HG03354 (cell line): ENCODE measurements around the gene CLDND2.

Experiments used
- ATAC-seq: cut with Tn5 transposase; IDR thresholded peaks from one replicate; pipeline ENCODE4 v1.9.1; 2021; ENCODE audit warnings: mild to moderate bottlenecking; ENCODE audit not compliant: unreplicated experiment, poor library complexity, severe bottlenecking

Gene CLDND2

GRCh38 chr19:51337861-51338562 is 30.8 kb downstream of the CLDND2 start:
- ATAC-seq: no peak

DNA sequence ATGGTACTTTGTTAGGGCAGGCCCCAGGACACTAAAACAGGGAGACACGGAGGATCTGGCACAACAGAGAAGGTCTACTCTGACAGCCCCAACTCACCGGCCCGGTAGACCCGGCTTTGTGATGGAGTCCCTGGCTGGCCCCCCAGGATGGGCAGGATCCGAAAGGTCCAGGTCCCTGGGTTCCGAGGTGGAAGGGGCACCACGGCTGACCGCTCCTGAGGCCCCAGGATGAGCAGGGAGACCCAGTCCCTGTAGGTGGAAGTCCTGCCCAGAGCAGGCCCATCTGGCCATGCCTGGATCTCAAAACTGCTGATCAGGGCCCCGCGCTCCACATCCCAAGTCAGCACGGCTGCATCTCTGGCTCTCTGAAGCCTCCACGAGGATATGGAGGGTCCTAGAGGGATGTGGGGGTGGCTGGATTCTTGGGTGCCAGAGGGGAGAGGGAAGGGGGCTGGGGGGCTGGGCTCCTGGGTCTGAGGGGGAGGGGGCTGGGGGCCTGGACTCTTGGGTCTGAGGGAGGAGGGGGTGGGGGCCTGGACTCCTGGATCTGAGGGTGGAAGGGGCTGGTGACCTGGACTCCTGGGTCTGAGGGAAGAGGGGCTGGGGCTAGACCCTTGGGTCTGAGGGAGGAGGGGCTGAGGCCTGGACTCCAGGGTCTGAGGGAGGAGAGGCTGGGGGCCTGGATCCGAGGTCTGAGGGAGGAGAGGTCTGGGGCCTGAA is 31.5 kb downstream of the CLDND2 start:
- no peak for ATAC-seq

GRCh38 chr19:51333836-51334460 is 34.9 kb downstream of the CLDND2 start:
- ATAC-seq: no peak

DNA sequence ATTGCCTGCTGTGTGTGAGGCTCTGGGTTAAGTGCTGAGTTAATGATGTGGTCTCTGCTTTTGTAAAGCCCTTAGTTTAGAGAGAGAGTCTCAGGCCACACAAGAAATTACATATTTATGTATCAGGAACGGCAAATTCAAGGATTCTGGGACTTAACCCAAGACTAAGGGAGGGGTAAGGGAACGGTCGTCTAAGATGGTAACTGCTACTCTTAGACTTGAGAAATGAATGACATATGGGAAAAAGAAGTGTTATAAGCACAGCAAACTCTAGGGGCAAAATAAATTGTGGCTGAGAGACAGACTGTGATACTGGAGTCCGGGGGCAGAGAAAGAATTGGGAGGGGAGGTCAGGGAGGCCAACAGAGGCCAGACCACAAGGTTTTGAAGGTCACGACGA is 37.1 kb downstream of the CLDND2 start:
- no peak for ATAC-seq

- ATAC-seq: no peak
Observed at GRCh38 chr19:51331193-51331592, 37.6 kb downstream of the CLDND2 start.

DNA sequence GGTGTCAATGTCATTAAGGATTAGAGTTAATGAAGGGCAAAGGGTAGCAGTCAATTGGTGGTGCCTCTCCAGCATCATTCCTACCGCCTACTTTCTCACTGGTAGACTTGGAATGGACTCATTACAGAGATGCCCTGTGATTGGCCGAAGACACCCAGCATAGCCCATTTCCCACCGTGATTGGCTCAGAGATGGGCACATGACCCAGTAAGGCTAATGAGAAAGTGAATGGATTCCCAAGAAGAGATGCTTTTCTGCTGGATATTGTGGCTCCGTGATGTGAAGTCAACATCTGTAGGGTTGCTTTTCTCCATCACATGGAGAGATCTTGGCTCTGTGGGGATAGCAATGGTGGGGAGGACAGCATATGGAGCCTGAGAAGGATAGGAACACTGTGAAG is 38.4 kb downstream of the CLDND2 start:
- ATAC-seq: no peak

DNA sequence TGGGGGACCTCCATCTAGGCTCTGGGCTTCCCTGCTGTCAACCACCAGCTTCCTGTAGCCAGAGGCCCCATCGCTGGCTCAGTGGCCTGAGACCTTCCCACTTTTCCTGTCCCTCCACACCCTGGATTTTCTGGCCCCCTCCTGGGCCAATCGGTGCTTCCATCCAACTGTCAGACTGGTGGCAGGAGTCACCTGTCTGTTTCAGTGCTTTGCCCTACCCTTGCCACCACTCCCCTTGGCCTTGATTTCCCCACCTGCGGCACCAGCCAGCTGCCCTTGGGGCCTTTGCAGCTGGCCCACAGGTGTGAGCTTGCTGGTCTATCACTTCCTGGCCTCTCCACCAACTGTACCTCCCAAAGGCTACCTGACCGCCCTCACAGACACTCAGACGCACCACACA is 39.4 kb downstream of the CLDND2 start:
- no peak for ATAC-seq

DNA sequence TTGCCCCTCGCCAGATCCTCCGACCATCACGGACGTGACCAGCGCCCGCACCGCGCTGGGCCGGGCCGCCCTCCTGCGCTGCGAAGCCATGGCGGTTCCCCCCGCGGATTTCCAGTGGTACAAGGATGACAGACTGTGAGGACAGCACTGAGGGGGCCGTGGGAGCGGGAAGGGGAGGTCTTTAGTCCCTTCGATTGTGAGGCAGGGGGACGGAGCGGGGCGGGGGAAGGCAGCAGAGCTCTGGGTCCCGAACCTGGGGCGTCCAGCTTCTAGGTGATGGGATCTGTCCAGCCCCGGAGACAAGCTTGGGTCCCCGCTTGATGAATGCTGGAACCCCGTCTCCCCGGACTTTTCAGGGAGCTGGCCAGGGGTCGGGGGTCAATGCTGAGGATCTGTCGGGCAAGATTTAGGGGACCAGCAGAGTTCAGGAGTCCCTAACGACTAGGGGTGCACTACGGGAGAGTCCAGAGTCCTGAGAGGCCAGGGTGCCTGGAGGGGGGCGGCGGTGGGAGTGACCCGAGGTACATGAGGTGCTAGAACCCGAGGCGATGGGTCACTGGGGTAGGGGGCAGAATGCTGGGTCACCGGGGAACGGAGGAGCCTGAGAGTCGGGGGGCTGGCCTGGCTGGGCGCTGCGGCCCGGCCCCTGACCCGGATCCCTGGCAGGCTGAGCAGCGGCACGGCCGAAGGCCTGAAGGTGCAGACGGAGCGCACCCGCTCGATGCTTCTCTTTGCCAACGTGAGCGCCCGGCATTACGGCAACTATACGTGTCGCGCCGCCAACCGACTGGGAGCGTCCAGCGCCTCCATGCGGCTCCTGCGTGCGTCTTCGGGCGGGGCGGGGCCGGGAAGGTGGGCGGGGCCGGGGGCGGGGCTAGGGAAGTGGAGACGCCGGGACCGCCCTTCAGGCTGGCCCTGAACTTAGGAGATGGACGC is 41.5 kb downstream of the CLDND2 start:
- no peak for ATAC-seq

- no peak for ATAC-seq
Observed at GRCh38 chr19:51326216-51327065, 42.4 kb downstream of the CLDND2 start.

DNA sequence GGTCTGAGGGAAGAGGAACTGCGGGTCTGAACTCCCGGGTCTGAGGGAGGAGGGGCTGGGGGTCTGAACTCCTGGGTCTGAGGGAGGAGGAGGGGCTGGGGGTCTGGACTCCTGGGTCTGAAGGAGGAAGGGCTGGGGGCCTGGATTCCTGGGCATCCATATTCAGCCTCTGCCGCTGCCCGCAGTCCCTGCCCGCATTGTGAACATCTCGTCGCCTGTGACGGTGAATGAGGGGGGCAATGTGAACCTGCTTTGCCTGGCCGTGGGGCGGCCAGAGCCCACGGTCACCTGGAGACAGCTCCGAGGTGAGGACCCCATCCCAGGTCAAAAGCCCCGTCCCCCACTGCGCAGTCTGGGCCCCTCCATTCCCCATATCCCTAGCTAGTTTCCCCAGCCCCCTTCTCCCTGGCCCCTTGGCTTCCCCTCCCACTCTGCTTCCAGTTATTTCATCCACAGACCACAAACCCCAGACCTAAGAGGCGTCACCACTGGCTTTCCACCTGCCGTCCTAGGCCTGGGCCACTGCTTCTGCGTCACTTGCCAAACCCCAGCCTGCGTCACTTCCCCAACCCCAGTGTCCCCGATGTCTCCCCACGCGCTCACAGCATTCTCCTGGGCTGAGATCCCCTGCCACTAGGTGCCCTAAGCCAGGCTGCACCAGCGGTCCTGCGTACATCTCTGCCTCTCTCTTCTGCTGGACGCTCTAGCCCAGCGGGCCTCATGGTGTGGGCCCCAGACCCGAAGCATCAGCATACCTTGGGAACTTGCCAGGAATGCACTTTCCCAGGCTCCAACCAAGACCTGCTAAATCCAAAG is 43.4 kb downstream of the CLDND2 start:
- ATAC-seq: no peak

DNA sequence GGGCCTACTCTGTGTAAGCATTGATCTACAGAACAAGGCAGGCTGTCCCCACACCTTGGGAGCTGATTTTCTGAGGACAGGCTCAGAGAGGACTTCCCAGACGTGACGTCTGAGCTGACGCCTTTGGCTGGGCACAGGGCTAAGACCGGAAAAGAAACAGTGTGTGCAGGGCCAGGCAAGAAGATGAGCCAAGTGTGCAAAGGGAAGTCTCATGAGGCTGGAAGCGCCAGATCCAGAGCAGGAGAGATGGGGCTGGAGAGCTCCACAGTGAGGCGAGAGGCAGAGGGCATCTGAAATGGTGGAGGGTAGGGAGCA is 44.7 kb downstream of the CLDND2 start:
- no peak for ATAC-seq

DNA sequence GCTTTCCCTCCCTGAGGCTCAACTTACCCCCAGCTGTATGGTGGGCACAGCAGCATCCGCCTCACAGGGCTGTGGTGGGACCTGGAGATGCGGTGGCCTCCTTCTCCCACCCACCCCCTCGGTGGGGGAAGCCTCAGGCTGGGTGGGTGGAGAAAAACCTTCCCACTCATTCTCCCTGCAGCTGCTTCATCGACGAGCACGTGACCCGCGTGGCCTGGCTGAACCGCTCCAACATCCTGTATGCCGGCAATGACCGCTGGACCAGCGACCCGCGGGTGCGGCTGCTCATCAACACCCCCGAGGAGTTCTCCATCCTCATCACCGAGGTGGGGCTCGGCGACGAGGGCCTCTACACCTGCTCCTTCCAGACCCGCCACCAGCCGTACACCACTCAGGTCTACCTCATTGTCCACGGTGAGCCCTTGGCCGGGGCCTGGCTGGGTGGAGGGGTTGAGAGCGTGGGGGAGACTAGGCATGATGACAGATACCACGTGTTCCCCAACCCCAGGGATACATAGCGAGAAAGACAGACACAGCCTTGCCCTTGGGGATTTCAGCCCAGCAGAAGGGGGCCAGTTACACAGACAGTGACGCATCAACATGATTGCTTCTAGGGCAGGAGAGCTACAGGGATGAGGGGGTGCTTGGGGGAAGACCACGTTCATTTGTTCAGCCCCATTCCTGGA is 45.2 kb downstream of the CLDND2 start:
- no peak for ATAC-seq

DNA sequence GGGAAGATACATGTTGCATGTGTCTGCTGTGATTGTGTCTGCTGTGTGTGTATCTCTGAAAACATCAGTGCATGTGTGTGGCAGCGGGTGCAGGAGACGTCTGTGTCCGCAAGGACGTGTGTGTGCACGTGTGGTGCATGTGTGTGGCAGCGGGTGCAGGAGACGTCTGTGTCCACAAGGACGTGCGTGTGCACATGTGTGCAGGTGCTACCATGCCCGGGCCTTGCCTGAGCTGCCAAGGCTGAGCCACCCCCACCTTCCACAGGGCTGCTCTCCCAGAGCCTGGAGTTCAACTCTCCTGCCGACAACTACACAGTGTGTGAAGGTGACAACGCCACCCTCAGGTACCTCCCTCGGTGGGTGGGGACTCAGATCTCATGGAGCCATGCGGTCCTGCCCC is 47.0 kb downstream of the CLDND2 start:
- ATAC-seq: no peak

DNA sequence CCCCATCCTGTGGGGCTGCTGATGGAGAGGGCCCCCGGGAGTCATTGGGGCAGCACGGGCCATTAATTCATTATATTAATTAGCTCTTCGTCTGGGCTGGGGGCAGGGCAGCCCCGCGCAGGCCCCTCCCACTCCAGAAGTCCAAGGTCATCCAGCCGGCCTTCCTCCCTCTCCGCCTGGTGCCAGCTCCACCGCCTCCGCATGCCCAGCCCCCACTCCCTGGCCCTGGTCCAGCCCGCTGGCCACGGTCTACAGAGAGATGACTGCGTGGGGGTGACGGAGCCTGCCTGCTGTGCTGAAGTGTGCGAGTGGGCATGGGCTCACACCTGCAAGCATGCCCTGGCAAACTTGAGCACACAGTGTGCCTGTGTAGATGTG is 48.5 kb downstream of the CLDND2 start:
- ATAC-seq: no peak

DNA sequence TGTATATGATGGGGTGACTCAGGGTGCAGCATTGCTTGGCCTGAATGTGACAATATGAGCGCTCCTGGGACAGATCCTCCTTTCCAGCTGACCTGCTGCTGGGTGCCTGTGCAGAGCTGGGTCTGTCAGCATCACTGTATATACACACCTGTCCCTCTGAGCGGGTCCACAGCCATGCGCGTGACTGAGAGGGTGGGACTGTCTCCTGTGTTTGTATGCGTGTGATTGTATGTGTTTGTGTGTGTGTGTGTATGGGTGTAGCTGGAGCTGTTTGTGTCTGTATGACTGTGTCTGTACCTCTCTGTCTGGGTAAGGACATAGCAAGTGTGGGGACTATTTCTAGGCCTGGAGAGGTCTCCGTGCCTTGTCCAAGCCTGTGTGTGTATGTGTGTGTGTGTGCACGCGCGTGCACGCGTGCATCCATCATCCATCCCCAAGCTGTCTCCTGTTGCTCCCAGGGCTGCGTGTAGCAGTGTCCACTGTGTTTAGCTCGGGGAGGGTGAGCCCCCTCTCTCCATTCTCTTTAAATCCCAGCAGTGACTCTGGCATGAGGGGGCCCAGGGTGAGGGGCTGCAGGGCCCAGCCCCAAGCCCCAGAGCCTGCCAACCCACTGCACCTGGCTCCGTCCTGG is 49.0 kb downstream of the CLDND2 start:
- no peak for ATAC-seq

GRCh38 chr19:51318687-51319648 is 49.8 kb downstream of the CLDND2 start:
- no peak for ATAC-seq

DNA sequence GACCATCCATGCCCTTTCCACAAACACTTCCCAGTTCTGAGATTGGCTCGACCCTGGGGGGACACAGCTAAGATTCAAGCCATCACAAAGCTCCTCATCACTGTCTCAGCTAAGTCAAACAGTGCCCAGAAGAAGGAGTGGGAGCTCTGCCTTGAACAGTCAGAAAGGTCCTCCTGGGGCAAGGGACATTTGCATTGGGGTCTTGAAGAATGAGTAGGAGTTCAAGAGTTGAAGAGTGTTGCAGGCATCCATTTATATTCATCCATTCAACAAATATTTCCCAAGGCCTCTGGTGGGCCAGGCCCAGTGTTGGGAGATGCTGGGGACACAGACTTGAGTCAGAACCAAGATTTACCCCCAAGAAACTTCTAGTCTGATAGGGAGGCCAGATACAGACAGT is 50.8 kb downstream of the CLDND2 start:
- no peak for ATAC-seq
